Measurements from ENCODE around the gene DCDC1. TPM values are rescaled to one million over a fixed set of nuclear protein-coding genes. Genes with fewer than 3 reads are reported as not detected.

Gene DCDC1
- total RNA-seq, 1 donor from 2014 or later, result 6.9 TPM

DNA sequence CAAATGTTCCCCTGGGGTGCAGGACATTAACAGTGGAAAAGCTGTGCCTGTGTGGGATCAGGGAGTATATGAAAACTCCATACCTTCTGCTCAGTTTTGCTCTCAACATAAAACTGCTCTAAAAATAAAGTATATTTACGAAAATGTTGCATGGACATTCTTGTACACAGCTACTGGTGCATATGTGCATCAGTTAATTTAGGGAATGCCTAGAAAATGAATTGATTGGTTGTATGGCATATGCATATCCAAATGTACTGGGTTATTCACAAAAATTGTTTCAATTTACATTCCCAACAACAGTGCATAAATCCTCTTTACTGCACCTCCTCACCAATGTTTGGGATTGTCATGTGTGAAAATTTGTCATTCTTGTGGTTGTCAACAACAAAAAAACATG, 532.3 kb downstream of the DCDC1 start:
- H3K27me3 Mint-ChIP-seq, result no peaks in the 10 kb centered on the region
- no peak overlapping the region for H3K27ac Mint-ChIP-seq
- H3K4me3 Mint-ChIP-seq (ENCODE audit: low read depth), result no peak overlapping the region
- H3K36me3 Mint-ChIP-seq (ENCODE audit: insufficient read depth), result no peaks in the 10 kb centered on the region
- TF ChIP-seq, protein P1, sequence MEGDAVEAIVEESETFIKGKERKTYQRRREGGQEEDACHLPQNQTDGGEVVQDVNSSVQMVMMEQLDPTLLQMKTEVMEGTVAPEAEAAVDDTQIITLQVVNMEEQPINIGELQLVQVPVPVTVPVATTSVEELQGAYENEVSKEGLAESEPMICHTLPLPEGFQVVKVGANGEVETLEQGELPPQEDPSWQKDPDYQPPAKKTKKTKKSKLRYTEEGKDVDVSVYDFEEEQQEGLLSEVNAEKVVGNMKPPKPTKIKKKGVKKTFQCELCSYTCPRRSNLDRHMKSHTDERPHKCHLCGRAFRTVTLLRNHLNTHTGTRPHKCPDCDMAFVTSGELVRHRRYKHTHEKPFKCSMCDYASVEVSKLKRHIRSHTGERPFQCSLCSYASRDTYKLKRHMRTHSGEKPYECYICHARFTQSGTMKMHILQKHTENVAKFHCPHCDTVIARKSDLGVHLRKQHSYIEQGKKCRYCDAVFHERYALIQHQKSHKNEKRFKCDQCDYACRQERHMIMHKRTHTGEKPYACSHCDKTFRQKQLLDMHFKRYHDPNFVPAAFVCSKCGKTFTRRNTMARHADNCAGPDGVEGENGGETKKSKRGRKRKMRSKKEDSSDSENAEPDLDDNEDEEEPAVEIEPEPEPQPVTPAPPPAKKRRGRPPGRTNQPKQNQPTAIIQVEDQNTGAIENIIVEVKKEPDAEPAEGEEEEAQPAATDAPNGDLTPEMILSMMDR (IDR thresholded peaks at IDR 0.05; ENCODE audit: unreplicated experiment), result no peak
- peaks cover 20% of the 10 kb centered on the region for H3K9me3 Mint-ChIP-seq (ENCODE audit: low read depth)
- H3K4me1 Mint-ChIP-seq (ENCODE audit: low read depth), result no peaks in the 10 kb centered on the region
- DNase-seq (ENCODE audit: low spot score, unreplicated experiment), result no peak

DNA sequence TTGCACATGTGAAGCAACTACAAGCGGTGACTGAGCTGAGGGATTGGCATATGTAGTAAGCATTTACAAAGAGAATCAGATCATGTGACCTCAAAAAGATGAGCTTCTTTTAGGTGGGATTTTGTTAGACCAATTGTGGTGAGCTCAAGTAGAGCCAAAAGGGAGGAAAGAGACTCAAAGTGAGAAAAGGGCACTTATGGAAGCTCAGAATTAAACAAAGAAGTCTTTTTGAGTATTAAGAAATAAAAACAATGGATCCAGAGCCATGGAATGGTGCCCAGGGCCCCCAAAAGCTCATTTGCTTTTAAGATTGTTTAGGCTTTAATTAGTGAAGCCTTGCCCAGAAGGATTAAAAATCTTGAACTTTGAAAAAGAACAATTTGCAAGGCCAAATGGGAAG, 536.7 kb downstream of the DCDC1 start:
- TF ChIP-seq, protein P1 (IDR thresholded peaks at IDR 0.05; ENCODE audit: unreplicated experiment), result no peak
- Mint-ChIP-seq H3K36me3 (ENCODE audit: insufficient read depth) (no peaks in the 10 kb centered on the region), H3K27ac (no peak overlapping the region), H3K9me3 (ENCODE audit: low read depth) (peaks cover 20% of the 10 kb centered on the region), H3K27me3 (peaks cover 12% of the 10 kb centered on the region), H3K4me3 (ENCODE audit: low read depth) (no peak overlapping the region), H3K4me1 (ENCODE audit: low read depth) (no peaks in the 10 kb centered on the region)
- DNase-seq (ENCODE audit: low spot score, unreplicated experiment), result no peak

DNA sequence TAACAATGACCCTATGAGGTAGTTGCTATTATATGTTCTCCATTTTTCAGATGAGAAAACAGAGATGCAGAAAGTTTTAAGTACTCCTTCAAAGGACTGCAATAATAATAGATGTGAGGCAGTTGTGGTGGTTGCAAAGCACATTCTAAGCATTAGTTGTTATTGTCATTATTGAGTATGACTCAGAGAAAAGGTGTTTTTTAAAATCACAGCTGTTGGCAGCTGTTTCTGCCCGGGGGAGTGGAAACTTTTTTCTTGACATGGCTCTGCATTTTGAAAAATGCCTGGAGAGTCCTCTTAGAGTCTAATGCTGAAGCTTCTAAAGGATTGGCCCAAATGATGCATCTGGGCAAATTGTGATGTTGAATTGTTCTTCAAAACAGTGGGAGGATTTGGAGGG, 538.9 kb downstream of the DCDC1 start:
- Mint-ChIP-seq H3K27me3 (peaks cover 12% of the 10 kb centered on the region), H3K4me3 (ENCODE audit: low read depth) (no peak overlapping the region), H3K4me1 (ENCODE audit: low read depth) (no peaks in the 10 kb centered on the region), H3K9me3 (ENCODE audit: low read depth) (peaks cover 13% of the 10 kb centered on the region), H3K27ac (no peak overlapping the region), H3K36me3 (ENCODE audit: insufficient read depth) (no peaks in the 10 kb centered on the region)
- TF ChIP-seq, protein P1 (IDR thresholded peaks at IDR 0.05; ENCODE audit: unreplicated experiment), result no peak
- DNase-seq (ENCODE audit: low spot score, unreplicated experiment), result no peak

DNA sequence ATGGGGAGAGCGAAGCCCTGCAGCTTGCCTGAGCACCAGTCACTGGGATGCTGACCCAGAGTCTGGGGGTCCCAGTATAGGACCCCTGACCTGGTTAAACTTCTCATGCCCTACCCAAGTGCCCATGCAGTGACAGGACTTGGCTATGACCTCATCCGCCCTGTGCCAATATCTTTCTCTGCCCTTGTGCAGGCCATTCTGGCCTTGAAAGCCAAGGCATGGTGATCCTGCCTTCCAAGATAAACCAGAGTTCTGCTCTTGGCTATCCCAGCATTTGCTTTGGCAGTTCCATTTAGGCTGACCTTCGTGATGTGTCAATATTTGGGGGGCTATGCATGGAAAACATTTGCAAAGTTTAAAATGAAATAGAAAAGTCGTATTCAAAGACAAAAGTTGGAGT, 542.6 kb downstream of the DCDC1 start:
- no peaks in the 10 kb centered on the region for H3K36me3 Mint-ChIP-seq (ENCODE audit: insufficient read depth)
- no peak overlapping the region for H3K27ac Mint-ChIP-seq
- TF ChIP-seq, protein P1 (IDR thresholded peaks at IDR 0.05; ENCODE audit: unreplicated experiment), result no peak
- no peaks in the 10 kb centered on the region for H3K9me3 Mint-ChIP-seq (ENCODE audit: low read depth)
- H3K4me3 Mint-ChIP-seq (ENCODE audit: low read depth), result no peak overlapping the region
- H3K4me1 Mint-ChIP-seq (ENCODE audit: low read depth), result no peaks in the 10 kb centered on the region
- DNase-seq (ENCODE audit: low spot score, unreplicated experiment), result no peak
- H3K27me3 Mint-ChIP-seq, result peaks cover 12% of the 10 kb centered on the region

DNA sequence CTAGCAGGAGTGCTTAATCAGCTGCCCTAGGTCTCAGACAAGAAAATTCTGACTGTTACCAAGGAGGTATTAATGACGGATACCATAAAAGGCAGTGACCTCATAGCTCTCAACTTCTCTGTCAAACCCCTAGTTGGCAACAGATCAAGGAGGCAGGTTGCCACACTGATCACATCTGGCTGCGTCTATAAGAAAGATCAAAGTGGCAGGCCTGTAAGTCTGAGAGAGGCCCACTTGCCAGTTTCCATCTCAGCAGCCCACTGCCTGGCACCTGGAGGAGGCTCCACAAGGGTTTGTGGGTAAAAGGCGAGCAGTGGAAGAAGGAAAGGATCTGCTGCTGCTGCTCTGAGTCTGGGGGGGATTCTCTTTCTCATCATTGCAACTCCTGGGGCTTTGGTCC, 543.8 kb downstream of the DCDC1 start:
- Mint-ChIP-seq H3K36me3 (ENCODE audit: insufficient read depth) (no peaks in the 10 kb centered on the region), H3K4me1 (ENCODE audit: low read depth) (no peaks in the 10 kb centered on the region), H3K27ac (no peak overlapping the region), H3K27me3 (peaks cover 7% of the 10 kb centered on the region), H3K4me3 (ENCODE audit: low read depth) (no peak overlapping the region), H3K9me3 (ENCODE audit: low read depth) (no peaks in the 10 kb centered on the region)
- DNase-seq (ENCODE audit: low spot score, unreplicated experiment), result no peak
- TF ChIP-seq, protein P1 (IDR thresholded peaks at IDR 0.05; ENCODE audit: unreplicated experiment), result no peak
